ENCODE data around the gene DPYSL5. TPM values are rescaled to one million over a fixed set of nuclear protein-coding genes. Genes with fewer than 3 reads are reported as not detected.

Gene DPYSL5
- total RNA-seq, 1 experiment from 2014 or later, result not detected

DNA sequence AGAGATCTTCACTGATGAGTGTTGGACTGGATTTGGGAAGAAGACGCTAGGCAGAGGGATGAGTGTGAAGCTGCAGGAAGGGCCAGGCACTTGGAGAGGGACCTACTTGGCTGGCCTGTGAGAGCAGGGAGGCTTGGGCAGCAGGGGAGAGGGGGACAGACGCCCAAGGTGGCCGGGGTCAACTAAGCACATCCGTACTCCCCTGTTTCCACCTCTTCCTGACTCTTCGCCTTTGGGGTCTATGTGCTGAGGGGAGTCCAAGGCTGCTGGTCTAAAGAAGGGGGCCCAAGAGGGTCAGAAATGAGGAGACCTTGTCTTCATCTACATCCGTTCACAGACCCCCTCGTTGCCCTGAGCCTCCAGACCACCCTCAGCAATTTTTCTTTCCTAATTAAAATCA is 16.7 kb downstream of the DPYSL5 start:
- POLR2A ChIA-PET, result interaction anchor here (1.2 kb wide), 1 partner anchor 14 kb away, joined by 3 read pairs; no protein-coding TSS in a partner anchor
- no peaks in the 10 kb centered on the region for H3K4me1 Mint-ChIP-seq (ENCODE audit: insufficient read depth, unreplicated experiment)
- H3K27ac Mint-ChIP-seq (ENCODE audit: low read depth, unreplicated experiment), result no peak overlapping the region
- H3K4me3 Mint-ChIP-seq (ENCODE audit: unreplicated experiment), result no peak overlapping the region
- CTCF ChIA-PET, result no interaction called here
- no TSS peak for BruUV-seq (replicated peaks)
- peaks cover 88% of the 10 kb centered on the region for H3K27me3 Mint-ChIP-seq (ENCODE audit: insufficient read depth, unreplicated experiment)
- DNase-seq (ENCODE audit: unreplicated experiment), result no peak
- H3K9me3 Mint-ChIP-seq (ENCODE audit: unreplicated experiment), result no peaks in the 10 kb centered on the region
- intact Hi-C loops (cut with micrococcal nuclease), result no loop called here
- TF ChIP-seq, protein P1, sequence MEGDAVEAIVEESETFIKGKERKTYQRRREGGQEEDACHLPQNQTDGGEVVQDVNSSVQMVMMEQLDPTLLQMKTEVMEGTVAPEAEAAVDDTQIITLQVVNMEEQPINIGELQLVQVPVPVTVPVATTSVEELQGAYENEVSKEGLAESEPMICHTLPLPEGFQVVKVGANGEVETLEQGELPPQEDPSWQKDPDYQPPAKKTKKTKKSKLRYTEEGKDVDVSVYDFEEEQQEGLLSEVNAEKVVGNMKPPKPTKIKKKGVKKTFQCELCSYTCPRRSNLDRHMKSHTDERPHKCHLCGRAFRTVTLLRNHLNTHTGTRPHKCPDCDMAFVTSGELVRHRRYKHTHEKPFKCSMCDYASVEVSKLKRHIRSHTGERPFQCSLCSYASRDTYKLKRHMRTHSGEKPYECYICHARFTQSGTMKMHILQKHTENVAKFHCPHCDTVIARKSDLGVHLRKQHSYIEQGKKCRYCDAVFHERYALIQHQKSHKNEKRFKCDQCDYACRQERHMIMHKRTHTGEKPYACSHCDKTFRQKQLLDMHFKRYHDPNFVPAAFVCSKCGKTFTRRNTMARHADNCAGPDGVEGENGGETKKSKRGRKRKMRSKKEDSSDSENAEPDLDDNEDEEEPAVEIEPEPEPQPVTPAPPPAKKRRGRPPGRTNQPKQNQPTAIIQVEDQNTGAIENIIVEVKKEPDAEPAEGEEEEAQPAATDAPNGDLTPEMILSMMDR (IDR thresholded peaks at IDR 0.05; ENCODE audit: unreplicated experiment), result no peak
- no peaks in the 10 kb centered on the region for H3K36me3 Mint-ChIP-seq (ENCODE audit: insufficient read depth, unreplicated experiment)

DNA sequence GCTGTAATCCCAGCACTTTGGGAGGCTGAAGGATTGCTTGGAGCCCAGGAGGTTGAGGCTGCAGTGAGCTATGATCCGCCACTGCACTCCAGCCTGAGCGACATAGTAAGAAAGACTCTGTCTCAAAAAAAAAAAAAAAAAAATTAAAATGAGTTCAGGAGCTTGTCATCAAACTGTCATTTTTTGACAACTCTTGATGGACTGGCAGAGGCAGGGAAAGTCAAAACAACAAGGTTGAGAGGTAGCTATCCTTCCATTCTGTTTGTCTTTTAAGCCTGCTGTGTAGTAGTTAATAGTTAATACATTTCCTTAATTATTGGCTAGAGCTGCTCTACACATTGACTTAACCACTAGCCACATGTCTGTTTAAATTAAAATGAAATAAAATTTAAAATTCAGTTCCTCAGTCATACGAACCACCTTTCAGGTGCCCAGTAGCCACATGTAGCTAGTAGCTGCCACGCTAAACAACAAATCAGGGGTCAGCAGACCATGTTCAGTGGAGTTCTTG is 22.7 kb downstream of the DPYSL5 start:
- CTCF ChIA-PET, result interaction anchor here (1.0 to 1.1 kb wide), 2 partner anchors 61 to 73 kb away, joined by 3 to 4 read pairs; no protein-coding TSS in a partner anchor
- POLR2A ChIA-PET, result no interaction called here
- peaks cover 83% of the 10 kb centered on the region for H3K27me3 Mint-ChIP-seq (ENCODE audit: insufficient read depth, unreplicated experiment)
- TF ChIP-seq, protein P1 (IDR thresholded peaks at IDR 0.05; ENCODE audit: unreplicated experiment), result no peak
- BruUV-seq (replicated peaks), result no TSS peak
- no peak overlapping the region for H3K4me3 Mint-ChIP-seq (ENCODE audit: unreplicated experiment)
- no peaks in the 10 kb centered on the region for H3K4me1 Mint-ChIP-seq (ENCODE audit: insufficient read depth, unreplicated experiment)
- H3K27ac Mint-ChIP-seq (ENCODE audit: low read depth, unreplicated experiment), result no peak overlapping the region
- H3K9me3 Mint-ChIP-seq (ENCODE audit: unreplicated experiment), result no peaks in the 10 kb centered on the region
- intact Hi-C loops (cut with micrococcal nuclease), result no loop called here
- no peaks in the 10 kb centered on the region for H3K36me3 Mint-ChIP-seq (ENCODE audit: insufficient read depth, unreplicated experiment)
- DNase-seq (ENCODE audit: unreplicated experiment), result no peak

- Mint-ChIP-seq H3K27me3 (ENCODE audit: insufficient read depth, unreplicated experiment) (peaks cover 79% of the 10 kb centered on the region), H3K27ac (ENCODE audit: low read depth, unreplicated experiment) (no peak overlapping the region), H3K4me3 (ENCODE audit: unreplicated experiment) (no peak overlapping the region), H3K36me3 (ENCODE audit: insufficient read depth, unreplicated experiment) (no peaks in the 10 kb centered on the region), H3K4me1 (ENCODE audit: insufficient read depth, unreplicated experiment) (no peaks in the 10 kb centered on the region), H3K9me3 (ENCODE audit: unreplicated experiment) (no peaks in the 10 kb centered on the region)
- TF ChIP-seq, protein P1 (IDR thresholded peaks at IDR 0.05; ENCODE audit: unreplicated experiment), result no peak
- DNase-seq (ENCODE audit: unreplicated experiment), result no peak
- ChIA-PET CTCF (no interaction called here), POLR2A (no interaction called here)
- no TSS peak for BruUV-seq (replicated peaks)
- intact Hi-C loops (cut with micrococcal nuclease), result no loop called here
These were observed 25.5 kb downstream of the DPYSL5 start for GRCh38 chr2:26873286-26873983.

GRCh38 chr2:26874514-26874913 is 26.6 kb downstream of the DPYSL5 start:
- ChIA-PET POLR2A (no interaction called here), CTCF (no interaction called here)
- no peaks in the 10 kb centered on the region for H3K4me1 Mint-ChIP-seq (ENCODE audit: insufficient read depth, unreplicated experiment)
- no TSS peak for BruUV-seq (replicated peaks)
- TF ChIP-seq, protein P1 (IDR thresholded peaks at IDR 0.05; ENCODE audit: unreplicated experiment), result no peak
- H3K9me3 Mint-ChIP-seq (ENCODE audit: unreplicated experiment), result no peaks in the 10 kb centered on the region
- peaks cover 80% of the 10 kb centered on the region for H3K27me3 Mint-ChIP-seq (ENCODE audit: insufficient read depth, unreplicated experiment)
- intact Hi-C loops (cut with micrococcal nuclease), result no loop called here
- H3K4me3 Mint-ChIP-seq (ENCODE audit: unreplicated experiment), result no peak overlapping the region
- H3K27ac Mint-ChIP-seq (ENCODE audit: low read depth, unreplicated experiment), result no peak overlapping the region
- no peak for DNase-seq (ENCODE audit: unreplicated experiment)
- H3K36me3 Mint-ChIP-seq (ENCODE audit: insufficient read depth, unreplicated experiment), result no peaks in the 10 kb centered on the region
